T-helper 2 cell (primary cell): Measurements from ENCODE around the gene KCNG3.
"Not testable (repeated sequence)": the region's sequence is repeated elsewhere in the genome, so short reads cannot be mapped to it uniquely, and the experiment has no call there.

Experiments used
- DNase-seq, 5 experiments: peaks; one replicate each; pipeline versions ENCODE4 v3.0.0 to v3.0.0-alpha.2; 2012 to 2022

The KCNG3 gene

DNA sequence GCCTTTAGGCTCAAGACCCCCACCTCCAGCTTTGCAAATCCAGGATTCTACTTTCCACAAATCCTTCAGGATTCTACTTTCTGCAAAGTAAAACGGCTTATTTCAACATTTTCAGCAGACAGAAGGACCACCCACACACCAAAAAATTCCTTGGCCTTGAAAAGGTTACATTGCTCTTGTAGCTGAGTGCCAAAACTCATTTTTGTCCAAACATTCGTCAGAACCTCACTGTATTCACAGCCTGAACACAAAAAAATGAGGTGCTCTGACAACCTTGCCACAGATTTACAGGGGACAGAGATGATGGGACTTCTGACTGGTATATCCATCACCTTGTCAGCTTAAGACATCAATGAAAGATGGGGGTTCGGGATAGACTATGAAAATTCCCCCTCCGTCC lies 69.7 kb downstream of the KCNG3 start:
- no peak for DNase-seq

DNA sequence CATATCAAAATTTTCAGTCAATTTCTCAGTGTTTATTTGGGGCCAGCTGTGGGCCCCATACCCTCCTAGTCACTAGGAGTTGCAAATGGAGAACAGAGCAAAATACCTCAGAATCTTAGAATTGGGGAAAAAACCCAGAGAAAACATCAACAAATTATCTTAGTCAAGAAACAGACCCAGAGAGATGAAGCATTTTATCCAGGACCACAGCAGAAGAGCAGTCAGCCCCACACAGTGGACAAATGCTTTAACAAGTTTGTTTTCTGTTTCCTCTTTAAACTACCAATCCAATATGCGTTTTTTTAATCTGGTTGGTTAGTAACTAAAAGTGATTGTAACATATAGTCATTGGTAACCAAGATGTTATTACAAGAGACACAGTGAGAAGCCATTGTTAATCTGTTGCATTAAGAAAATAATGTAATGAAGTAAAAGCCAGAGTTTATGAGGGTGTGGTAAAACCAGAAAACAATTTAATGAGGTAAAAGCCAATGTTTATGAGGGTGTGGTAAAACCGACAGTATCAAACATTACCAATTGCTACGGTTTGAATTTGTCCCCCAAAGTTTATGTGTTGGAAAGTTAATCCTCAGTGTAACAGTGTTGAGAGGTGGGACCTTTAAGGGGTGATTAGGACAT lies 72.1 kb downstream of the KCNG3 start:
- DNase-seq = no peak

DNA sequence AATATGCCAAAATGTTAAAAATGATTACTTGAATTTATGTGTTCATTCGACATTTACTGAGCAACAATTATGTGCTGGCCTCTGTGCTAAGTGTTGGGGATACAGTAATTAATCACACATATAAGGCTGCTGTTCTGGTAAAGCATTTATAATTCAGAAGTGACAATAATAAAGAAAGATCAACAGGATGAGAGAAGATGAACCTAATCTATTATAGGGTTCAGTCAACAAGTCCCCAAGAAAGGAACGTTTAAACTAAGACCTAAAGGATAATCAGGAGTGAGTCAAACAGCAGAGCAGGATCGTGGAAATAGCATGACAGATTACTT lies 72.7 kb downstream of the KCNG3 start:
- no peak for DNase-seq

DNA sequence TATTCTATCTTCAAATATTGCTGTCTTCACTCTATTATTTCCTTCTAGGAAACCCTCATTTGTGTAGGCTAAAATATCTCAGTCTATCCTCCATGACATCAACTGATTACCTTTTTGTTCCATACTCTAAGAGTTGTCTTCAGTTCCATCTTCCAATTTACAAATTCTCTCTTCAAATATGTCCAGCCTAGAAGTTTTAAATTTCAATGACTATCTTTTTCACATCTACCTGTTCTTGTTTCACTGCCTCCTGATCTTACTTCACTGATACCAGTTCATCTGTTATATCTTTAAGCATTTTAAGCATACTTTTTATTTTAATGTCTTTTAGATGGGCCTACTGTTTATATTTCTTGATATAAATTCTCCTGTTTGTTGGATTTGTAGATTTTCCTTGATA lies 79.1 kb downstream of the KCNG3 start:
- DNase-seq = no peak

DNA sequence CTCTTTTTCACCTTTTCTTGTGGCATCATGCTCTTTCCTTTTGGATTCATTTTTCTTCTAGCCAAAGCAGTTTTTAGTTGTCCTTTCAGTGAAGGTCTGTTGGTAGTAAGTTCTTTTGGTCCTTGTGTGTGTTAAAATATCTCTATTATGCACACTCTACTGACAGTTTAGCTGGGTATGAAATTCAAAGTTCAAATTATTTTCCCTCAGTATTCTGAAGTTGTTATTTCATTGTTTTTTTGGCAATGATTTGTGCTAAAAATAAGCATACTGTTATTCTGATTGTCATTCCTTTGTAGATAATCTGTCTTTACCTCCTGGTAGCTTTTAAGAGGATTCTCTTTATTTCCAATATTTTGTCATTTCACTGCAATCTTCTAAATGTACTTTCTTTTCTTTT lies 79.6 kb downstream of the KCNG3 start:
- DNase-seq = no peak

DNA sequence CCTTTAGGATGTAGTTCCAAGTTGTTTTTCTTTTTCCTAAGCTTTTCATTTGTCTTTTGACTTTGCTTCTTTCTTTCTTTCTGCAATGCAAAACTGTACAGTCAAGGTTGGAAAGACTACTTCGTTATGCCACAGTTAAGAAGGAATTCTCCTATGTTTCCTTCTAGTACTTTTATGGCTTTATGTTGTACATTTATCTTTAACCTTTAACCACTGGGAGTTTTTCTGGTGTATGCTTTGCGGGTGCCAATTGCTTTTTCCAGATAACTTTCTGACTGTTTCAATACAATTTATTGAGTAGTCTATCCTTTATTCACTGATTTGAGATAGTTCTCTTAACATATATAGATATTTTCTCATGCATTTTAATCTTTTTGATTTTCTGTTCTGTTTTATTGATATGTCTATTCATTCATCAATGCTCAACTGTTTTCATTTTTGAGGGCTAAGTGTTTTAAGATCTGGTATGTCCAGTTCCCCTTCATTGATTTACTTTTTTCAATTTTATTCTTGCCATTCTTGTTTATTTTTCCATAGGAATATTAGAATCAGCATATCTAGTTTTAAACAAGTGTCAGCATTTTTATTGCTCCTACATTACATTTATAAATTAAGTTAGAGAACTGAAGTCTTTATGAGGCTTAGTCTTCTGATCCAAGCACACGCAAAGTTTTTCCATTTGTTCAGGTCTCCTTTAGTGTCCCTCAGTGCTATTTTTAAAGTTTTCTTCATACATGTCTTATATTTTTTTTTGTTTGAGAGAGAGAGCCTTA lies 82.9 kb downstream of the KCNG3 start:
- DNase-seq = no peak

DNA sequence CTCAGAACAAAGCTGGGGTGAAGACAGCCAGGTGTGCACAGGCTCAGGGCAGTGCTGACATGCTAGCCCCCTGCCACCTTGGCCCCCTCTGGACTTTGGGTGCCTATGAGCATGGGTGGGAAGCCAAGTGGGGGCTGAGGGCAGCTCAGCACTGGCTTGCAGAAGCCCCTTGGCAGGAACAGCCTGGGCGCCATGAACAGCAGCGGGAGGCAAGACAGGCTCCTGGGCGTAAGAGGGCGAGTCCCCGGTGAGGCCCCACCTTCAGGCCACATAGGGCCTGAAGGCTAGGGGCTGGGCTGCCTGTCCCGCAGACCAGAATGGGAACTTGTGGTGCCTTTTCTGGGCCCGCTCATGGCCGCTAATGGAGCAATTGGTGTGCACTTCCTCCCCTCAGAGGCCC lies 85.8 kb downstream of the KCNG3 start:
- no peak for DNase-seq

DNA sequence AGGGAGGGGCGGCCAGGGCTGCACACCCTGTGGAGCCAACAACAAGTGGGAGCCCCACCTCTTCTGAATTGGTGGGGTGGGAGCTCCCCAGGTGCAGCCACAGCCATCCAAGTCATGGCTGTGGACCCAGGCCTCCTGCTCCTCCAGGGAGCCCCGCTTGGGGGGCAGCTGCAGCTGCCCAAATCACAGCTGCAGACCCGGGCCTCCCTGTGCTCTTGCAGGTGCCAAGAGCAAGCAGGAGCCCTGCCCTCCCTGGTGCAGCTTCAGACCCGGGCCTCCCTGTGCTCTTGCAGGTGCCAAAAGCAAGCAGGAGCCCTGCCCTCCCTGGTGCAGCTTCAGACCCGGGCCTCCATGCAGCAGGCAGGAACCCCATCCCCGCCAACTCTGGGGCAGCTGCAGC lies 86.3 kb downstream of the KCNG3 start:
- no peak for DNase-seq

DNA sequence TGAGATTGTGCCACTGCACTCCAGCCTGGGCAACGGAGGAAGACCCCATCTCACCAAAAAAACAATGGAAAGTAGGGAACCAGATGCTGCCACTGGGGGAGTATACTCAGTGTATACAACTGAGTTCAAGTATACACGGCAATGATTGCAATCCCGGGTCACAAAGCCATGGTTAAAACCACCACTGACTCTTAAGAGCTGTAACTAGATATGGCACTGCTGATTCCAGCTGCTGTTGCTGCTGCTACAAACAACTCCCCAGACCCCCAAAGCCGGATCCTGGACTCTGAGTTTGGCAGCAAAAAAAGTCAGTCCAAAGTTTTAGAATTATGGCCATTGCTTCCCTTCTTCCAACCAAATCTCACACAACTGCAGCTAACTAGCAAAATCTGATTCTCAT lies 89.1 kb downstream of the KCNG3 start:
- DNase-seq = no peak

DNA sequence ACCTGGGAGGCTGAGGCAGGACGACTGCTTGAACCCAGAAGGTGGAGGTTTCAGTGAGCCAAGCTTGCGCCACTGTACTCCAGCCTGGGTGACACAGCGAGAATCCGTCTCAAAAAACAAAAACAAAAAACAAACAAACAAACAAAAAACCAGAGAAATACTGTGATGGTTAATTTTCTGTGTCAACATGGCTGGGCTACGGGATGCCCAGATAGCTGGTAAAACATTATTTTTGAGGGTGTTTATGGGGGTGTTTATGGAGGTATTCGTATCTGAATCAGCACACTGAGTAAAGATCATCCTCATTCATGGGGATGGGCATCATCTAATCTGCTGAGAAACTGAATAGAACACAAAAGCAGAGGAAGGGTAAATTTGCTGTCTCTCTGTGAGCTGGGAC lies 92.0 kb downstream of the KCNG3 start:
- DNase-seq = no peak

DNA sequence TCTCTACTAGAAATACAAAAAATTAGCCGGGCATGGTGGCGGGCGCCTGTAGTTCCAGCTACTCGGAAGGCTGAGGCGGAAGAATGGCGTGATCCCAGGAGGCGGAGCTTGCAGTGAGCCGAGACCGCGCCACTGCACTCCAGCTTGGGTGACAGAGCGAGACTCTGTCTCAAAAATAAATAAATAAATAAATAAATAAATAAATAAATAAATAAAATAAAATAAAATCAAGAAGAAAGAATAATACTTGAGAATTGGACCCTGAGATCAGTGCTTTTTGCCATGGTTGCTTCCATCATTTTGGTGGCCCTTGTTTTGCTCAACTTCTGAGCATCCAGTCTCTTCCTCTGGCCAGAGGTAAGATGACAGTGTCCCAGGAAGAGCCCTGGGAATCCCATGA lies 95.7 kb downstream of the KCNG3 start:
- DNase-seq = not testable (repeated sequence)

DNA sequence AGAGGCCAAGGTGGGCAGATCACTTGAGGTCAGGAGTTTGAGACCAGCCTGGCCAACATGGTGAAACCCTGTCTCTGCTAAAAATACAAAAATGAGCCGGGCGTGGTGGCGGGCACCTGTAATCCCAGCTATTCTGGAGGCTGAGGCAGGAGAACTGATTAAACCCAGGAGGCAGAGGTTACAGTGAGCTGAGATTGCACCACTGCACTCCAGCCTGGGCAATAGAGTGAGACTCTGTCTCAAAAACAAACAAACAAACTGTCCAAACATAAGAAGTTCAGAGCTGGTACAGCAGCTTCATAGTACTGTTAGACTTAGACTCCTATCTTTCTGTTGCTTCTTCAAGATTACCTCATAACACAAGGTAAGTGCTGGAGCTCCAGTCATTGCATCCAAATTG lies 100.5 kb downstream of the KCNG3 start:
- DNase-seq = not testable (repeated sequence)

DNA sequence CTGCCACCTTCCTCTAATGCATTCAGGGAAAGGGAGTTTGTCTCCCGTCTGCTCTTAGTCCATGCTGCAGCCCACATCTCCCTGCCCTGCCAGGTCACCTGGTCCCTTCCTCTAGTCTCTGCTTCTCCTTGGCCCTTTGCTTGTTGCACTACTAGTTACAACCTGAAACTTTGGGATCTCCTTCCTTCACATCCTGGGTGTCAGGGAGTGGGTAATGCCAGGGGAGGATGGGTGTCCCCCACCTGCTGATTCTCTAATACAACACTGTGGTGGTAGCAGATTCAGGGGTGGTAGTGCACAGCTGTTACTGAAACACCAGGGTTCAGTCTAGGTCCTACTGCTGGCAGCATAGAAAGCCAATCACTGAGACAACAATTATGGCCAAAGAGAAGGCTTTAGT lies 101.6 kb downstream of the KCNG3 start:
- no peak for DNase-seq
